PC-9 (cell line): ENCODE results near the gene ARID4B. TPM values are rescaled to one million over a fixed set of nuclear protein-coding genes. Genes with fewer than 3 reads are reported as not detected.

Experiments used
- BruUV-seq: library from RNA; stranded (reverse); fragments of 400-500 nt; replicated peaks from 2 replicates; lab custom pipeline; 2021; lab: Mats Ljungman, UMichigan
- CTCF ChIA-PET: fragments of 300-600 bp; sonication (Branson Sonifier 250); formaldehyde crosslinking; loops from one replicate; lab custom pipeline; 2022; ENCODE audit warnings: antibody characterized with exemption; lab: Charles Lee
- POLR2A ChIA-PET: fragments of 300-600 bp; sonication (Branson Sonifier 250); formaldehyde crosslinking; loops from one replicate; lab custom pipeline; 2022; ENCODE audit warnings: antibody characterized with exemption; ENCODE audit not compliant: unreplicated experiment; lab: Charles Lee
- DNase-seq, 2 experiments: peaks; one replicate each; pipeline versions ENCODE4 v3.0.0 to v3.0.0-alpha.2; 2015 to 2022; ENCODE audit warnings: mixed read lengths in 1 of 2
- H2AFZ ChIP-seq: fragments of 200-600 bp; sonication (generic); 2 replicates; pipeline ENCODE4 v1.8.1; 2017; ENCODE audit warnings: antibody characterized with exemption
- H3F3A ChIP-seq: fragments of 200-600 bp; sonication (generic); 2 replicates; pipeline ENCODE4 v1.8.1; 2017; ENCODE audit warnings: antibody characterized with exemption, mild to moderate bottlenecking, low read depth; ENCODE audit not compliant: insufficient read depth
- H3K27ac ChIP-seq: fragments of 200-600 bp; sonication (generic); 2 replicates; pipeline ENCODE4 v1.6.1; 2016; ENCODE audit warnings: mixed run types
- H3K27me3 ChIP-seq: fragments of 200-600 bp; sonication (generic); 2 replicates; pipeline ENCODE4 v1.6.1; 2016; ENCODE audit warnings: low read depth, mixed run types; ENCODE audit not compliant: insufficient read depth
- H3K36me3 ChIP-seq: fragments of 200-600 bp; sonication (generic); 2 replicates; pipeline ENCODE4 v1.6.1; 2016; ENCODE audit warnings: low read depth, mixed run types
- H3K4me1 ChIP-seq: fragments of 200-600 bp; sonication (generic); replicated peaks from 2 replicates; pipeline ENCODE4 v1.6.1; 2016; ENCODE audit warnings: mixed run types; ENCODE audit not compliant: insufficient read depth
- H3K4me2 ChIP-seq: fragments of 200-600 bp; sonication (generic); 2 replicates; pipeline ENCODE4 v1.6.1; 2017; ENCODE audit warnings: mixed run types
- H3K4me3 ChIP-seq: fragments of 200-600 bp; sonication (generic); 2 replicates; pipeline ENCODE4 v1.6.1; 2016; ENCODE audit warnings: mixed run types
- H3K79me2 ChIP-seq: fragments of 200-600 bp; sonication (generic); 2 replicates; pipeline ENCODE4 v1.6.1; 2017; ENCODE audit warnings: low read depth, mixed run types
- H3K9me2 ChIP-seq: fragments of 200-600 bp; sonication (generic); 2 replicates; pipeline ENCODE4 v1.8.1; 2017; ENCODE audit warnings: mild to moderate bottlenecking; ENCODE audit not compliant: insufficient read depth
- H3K9me3 ChIP-seq: fragments of 200-600 bp; sonication (generic); 2 replicates; pipeline ENCODE4 v1.8.1; 2016; ENCODE audit warnings: low read depth; ENCODE audit not compliant: insufficient read depth
- H4K20me1 ChIP-seq: fragments of 200-600 bp; sonication (generic); 2 replicates; pipeline ENCODE4 v1.8.1; 2017; ENCODE audit not compliant: insufficient read depth
- CTCF ChIP-seq: fragments of 200-600 bp; sonication (generic); conservative IDR thresholded peaks from 2 replicates; pipeline ENCODE4 v1.6.1; 2017; ENCODE audit warnings: mixed run types, antibody characterized with exemption, mild to moderate bottlenecking, moderate library complexity
- EZH2 ChIP-seq: fragments of 200-600 bp; sonication (generic); IDR thresholded peaks from 2 replicates; pipeline ENCODE4 v1.8.0; 2017; ENCODE audit warnings: antibody characterized with exemption, low read depth
- intact Hi-C: fragments of 100-400 bp; cut with micrococcal nuclease; formaldehyde crosslinking; loops from one replicate; pipeline ENCODE4 v1.10.0; 2022; ENCODE audit not compliant: unreplicated experiment
- total RNA-seq: library from RNA; stranded (reverse); gene quantifications from 2 replicates; pipeline ENCODE4 v1.2.3, GENCODE V29; 2021

ARID4B gene
- total RNA-seq, 1 experiment from 2014 or later, result 47.1 TPM

- ChIA-PET CTCF (no interaction called here), POLR2A (interaction anchor here (0.6 kb wide), 1 partner anchor 634 kb away, joined by 4 read pairs; no protein-coding TSS in a partner anchor)
- Histone ChIP-seq H4K20me1 (no peaks in the 10 kb centered on the region; the same call in 1 of the 2 replicates), H3F3A (no peaks in the 10 kb centered on the region; the same call in none of the 2 replicates), H3K9me2 (no peaks in the 10 kb centered on the region), H3K27me3 (no peaks in the 10 kb centered on the region), H3K27ac (no peak overlapping the region), H3K9me3 (no peaks in the 10 kb centered on the region), H2AFZ (no peak overlapping the region), H3K79me2 (no peaks in the 10 kb centered on the region), H3K4me2 (no peak overlapping the region), H3K4me1 (no peaks in the 10 kb centered on the region), H3K4me3 (no peak overlapping the region), H3K36me3 (no peaks in the 10 kb centered on the region)
- no peak for DNase-seq
- TF ChIP-seq EZH2, result no peak
- TF ChIP-seq CTCF, result no peak
- BruUV-seq, result no TSS peak
- intact Hi-C loops, result no loop called here
Observed at GRCh38 chr1:235199441-235199840, 128.5 kb downstream of the ARID4B start.

GRCh38 chr1:235190431-235190830, 137.5 kb downstream of the ARID4B start:
- H3K4me2 ChIP-seq, result no peak overlapping the region
- no peaks in the 10 kb centered on the region for H3K9me2 ChIP-seq
- CTCF ChIA-PET, result no interaction called here

GRCh38 chr1:235187316-235187715, 140.7 kb downstream of the ARID4B start:
- Histone ChIP-seq H3K27ac (no peak overlapping the region), H3K4me3 (no peak overlapping the region), H3K9me3 (no peaks in the 10 kb centered on the region), H3K79me2 (no peaks in the 10 kb centered on the region), H3F3A (0 out of 2 replicates have a peak, but pooled peaks cover 3% of the 10 kb centered on the region), H2AFZ (no peak overlapping the region), H3K4me2 (no peak overlapping the region), H3K36me3 (peaks cover 8% of the 10 kb centered on the region), H3K4me1 (no peaks in the 10 kb centered on the region), H3K27me3 (no peaks in the 10 kb centered on the region), H4K20me1 (no peaks in the 10 kb centered on the region), H3K9me2 (no peaks in the 10 kb centered on the region)
- POLR2A ChIA-PET, result no interaction called here
- no peak for TF ChIP-seq CTCF
- TF ChIP-seq EZH2, result no peak
- DNase-seq, result no peak
- intact Hi-C loops, result no loop called here
- BruUV-seq, result no TSS peak
- CTCF ChIA-PET, result no interaction called here

More at GRCh38 chr1:235190431-235190830, 137.5 kb downstream of the ARID4B start:
- intact Hi-C loops, result no loop called here
- Histone ChIP-seq H3K9me3 (no peaks in the 10 kb centered on the region), H3K4me3 (no peak overlapping the region), H3K79me2 (no peaks in the 10 kb centered on the region), H4K20me1 (no peaks in the 10 kb centered on the region), H3K36me3 (peaks cover 15% of the 10 kb centered on the region), H3K4me1 (no peaks in the 10 kb centered on the region), H3K27ac (no peak overlapping the region), H3K27me3 (no peaks in the 10 kb centered on the region), H3F3A (no peaks in the 10 kb centered on the region; the same call in 1 of the 2 replicates), H2AFZ (no peak overlapping the region)
- no peak for DNase-seq
- no TSS peak for BruUV-seq
- POLR2A ChIA-PET, result no interaction called here
- no peak for TF ChIP-seq CTCF
- TF ChIP-seq EZH2, result no peak
